ENCODE results near the gene MRS2.
A peak's percentile ranks its signal among the peaks of the same experiment; 100 is the strongest.
"Not testable (repeated sequence)": the region's sequence is repeated elsewhere in the genome, so short reads cannot be mapped to it uniquely, and the experiment has no call there.

The MRS2 gene

GRCh38 chr6:24402697-24403500, at the start of gene MRS2:
TSS of gene MRS2 (plus strand) at chr6:24402936. CDS start at chr6:24403047, 111 bp downstream.
- DNase-seq: peak; percentile 46 to 76

GRCh38 chr6:24353861-24354260, 48.9 kb upstream of the MRS2 start:
- no peak for DNase-seq

GRCh38 chr6:24355393-24355792, 47.3 kb upstream of the MRS2 start:
- no peak for DNase-seq

GRCh38 chr6:24356310-24356973, 46.3 kb upstream of the MRS2 start:
- no peak for DNase-seq

DNA sequence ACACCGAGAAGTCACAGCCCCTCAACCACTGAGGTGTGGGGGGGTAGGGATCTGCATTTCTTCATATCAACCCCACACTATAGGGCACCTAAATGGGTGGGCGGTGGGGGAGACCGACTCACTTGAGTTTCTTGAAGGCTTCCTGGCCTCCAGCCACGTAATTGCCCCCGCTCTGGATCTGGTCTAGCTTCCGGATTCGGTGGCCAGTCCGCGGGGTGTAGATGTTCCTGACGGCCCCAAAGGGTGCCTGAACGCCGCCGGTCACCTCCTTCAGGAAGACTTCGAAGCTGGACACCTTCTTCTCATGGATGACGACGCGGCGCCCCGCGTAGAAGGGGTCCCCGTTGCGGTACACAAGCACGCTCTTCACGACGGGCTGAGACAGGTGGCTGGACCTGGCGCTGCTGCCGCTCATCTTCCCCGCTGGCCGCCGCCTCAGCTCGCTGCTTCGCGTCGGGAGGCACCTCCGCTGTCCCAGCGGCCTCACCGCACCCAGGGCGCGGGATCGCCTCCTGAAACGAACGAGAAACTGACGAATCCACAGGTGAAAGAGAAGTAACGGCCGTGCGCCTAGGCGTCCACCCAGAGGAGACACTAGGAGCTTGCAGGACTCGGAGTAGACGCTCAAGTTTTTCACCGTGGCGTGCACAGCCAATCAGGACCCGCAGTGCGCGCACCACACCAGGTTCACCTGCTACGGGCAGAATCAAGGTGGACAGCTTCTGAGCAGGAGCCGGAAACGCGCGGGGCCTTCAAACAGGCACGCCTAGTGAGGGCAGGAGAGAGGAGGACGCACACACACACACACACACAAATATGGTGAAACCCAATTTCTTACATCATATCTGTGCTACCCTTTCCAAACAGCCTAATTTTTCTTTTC, 45.2 kb upstream of the MRS2 start, which contains the start of gene DCDC2:
TSS of gene DCDC2 (minus strand) at position 724 of the 883 bp plus-strand sequence. CDS start at position 415, 309 bp downstream.
- peak in 1 of 2 donors; percentile 9 for DNase-seq

GRCh38 chr6:24358219-24358821, 44.4 kb upstream of the MRS2 start:
- DNase-seq: no peak

GRCh38 chr6:24359640-24360454, 42.9 kb upstream of the MRS2 start:
- DNase-seq: peak; percentile 38 to 44

GRCh38 chr6:24362363-24362762, 40.4 kb upstream of the MRS2 start:
- not testable (repeated sequence) for DNase-seq

GRCh38 chr6:24365103-24365633, 37.6 kb upstream of the MRS2 start:
- not testable (repeated sequence) for DNase-seq

DNA sequence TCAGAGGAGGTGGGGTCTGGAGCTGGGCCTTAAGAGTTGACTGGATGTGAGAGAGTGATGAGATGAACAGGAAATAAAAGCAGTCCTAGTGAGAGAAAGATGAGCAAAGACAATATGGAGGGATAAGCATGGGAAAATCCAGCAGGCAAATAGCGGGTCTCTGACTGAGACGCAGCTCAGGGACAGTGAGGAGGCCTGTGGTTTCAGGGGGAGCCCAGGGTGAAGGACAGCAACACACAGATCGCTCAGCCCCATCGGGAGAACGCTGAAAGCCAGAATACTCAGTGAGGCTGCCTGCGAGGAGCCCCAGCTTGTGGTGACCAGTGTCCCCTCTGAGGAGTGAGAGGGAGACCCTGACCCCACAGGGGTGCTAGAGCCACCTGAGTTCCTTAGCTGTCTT, 28.1 kb upstream of the MRS2 start:
- DNase-seq: no peak

DNA sequence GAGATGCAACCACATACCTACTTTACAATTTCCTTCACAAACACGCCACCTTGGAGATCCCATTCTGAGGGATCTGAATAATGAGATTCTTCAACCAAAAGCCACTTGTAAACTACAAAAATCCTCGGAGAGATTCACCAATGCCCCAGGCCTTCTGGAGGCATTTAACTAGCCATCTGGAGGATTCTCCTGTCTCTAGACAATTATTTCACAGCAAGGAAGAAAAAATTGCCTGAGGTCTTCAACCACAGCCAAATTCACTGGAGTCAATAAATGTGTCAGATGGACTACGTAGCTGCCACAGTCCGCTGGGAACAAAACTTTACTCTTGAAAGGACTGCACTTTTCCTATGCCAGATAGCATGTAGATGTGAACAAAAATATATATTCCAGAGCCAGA, 25.9 kb upstream of the MRS2 start:
- DNase-seq: no peak

DNA sequence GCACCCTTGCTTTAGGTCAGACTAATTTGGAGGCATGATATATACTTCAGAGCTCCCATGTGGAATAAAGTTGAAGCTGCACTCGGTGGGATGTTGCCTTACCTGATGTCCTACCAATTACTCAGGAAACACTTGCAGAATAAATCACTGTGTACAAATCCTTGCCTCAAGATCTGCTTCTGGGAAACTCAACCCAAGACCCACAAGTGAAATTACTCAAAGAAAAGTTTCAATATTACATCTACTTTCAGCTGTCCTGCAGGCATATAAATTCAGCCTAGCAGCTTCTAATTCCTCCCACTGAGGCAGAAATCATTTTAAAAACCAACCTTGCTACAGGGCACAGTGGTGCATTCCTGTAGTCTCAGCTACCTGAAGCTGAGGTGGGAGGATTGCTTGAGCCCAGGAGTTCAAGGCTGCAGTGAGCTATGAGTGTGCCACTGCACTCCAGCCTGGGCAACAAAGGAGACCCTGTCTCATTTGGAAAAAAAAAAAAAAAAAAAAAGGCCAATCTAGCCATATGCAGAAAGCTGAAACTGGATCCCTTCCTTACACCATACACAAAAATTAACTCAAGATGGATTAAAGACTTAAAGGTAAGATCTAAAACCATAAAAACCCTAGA, 24.2 kb upstream of the MRS2 start:
- no peak for DNase-seq

DNA sequence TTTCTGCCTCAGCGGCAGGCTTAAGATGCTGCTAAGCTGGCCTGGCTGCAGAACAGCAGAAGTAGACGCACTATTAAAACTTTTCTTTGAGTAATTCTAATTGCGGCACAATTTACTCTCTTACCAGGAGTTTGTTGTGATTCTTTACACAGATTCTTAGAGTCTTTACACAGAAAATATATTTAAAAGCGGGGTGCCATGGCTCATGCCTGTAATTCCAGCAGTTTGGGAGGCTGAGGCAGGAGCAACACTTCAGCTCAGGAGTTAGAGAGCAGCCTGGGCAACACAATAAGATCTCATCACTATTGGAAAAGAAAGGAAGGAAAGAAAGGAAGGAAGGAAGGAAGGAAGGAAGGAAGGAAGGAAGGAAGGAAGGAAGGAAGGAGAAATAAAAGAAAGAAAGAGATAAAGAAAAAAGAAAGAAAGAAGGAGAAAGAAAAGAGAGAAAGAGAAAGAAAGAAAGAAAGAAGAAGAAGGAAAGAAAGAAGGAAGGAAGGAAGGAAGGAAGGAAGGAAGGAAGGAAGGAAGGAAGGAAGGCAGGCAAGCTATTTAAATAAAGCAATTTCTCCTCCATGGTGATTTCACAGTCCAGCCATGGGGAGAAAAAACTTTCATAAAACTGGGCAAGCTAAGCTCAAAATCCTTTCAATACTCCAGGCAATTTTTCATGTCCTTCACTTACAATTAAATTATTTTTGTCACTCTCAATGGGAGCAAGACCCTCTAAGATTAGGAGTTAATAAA, 21.1 kb upstream of the MRS2 start:
- no peak for DNase-seq

DNA sequence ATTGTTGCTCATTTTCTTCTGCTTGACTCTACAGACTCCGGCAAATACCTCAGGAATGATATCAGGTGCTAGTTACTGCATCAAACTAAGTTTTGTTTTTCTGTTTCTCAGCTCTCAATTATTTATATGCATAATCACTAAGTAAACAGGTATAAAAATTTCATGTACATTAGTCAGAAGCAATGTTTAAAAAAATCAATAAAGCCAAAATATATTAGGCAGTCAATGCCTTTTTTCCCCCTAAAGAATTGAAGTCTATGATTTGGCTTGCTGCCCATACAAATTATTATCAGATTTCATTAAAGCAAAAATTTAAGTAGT, 20.6 kb upstream of the MRS2 start:
- DNase-seq: no peak

DNA sequence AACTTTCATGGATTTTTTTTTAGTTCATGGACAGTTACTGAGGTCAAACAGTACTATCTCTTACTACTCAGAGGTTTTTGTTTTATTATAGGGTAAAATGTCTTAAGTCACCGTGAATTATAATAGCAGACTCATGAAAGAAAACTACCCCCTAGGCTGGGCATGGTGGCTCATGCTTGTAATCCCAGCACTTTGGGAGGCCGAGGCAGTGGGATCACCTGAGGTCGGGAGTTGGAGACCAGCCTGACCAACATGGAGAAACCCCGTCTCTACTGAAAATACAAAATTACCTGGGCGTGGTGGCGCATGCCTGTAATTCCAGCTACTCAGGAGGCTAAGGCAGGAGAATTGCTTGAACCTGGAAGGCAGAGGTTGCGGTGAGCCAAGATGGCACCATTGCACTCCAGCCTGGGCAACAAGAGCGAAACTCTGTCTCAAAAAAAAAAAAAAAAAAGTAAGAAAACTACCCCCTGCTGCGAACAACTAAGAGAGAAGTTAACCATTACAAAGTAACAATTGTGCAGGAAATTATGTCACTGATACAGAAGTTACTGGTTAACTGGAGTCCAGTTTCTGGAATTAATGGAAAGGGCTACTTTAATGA, 19.7 kb upstream of the MRS2 start:
- DNase-seq: not testable (repeated sequence)

DNA sequence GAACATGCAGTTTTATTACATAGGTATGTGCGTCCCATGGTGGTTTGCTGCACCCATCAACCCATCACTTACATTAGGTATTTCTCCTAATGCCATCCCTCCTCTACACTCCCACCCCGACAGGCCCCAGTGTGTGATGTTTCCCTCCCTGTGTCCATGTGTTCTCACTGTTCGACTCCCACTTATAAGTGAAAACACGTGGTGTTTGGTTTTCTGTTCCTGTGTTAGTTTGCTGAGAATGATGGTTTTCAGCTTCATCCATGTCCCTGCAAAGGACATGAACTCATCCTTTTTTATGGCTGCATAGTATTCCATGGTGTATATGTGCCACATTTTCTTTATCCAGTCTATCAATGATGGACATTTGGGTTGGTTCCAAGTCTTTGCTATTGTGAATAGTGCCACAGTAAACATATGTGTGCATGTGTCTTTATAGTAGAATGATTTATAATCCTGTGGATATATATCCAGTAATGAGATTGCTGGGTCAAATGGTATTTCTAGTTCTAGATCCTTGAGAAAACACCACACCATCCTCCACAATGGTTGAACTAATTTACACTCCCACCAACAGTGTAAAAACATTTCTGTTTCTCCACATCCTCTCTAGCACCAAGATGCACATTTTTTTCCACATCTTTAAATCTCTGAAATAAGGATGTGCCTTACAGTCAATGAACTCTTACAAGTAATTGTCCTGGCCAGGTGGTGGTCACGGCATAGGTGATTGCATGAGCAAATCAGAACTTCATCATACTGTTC, 18.2 kb upstream of the MRS2 start:
- DNase-seq: not testable (repeated sequence)

DNA sequence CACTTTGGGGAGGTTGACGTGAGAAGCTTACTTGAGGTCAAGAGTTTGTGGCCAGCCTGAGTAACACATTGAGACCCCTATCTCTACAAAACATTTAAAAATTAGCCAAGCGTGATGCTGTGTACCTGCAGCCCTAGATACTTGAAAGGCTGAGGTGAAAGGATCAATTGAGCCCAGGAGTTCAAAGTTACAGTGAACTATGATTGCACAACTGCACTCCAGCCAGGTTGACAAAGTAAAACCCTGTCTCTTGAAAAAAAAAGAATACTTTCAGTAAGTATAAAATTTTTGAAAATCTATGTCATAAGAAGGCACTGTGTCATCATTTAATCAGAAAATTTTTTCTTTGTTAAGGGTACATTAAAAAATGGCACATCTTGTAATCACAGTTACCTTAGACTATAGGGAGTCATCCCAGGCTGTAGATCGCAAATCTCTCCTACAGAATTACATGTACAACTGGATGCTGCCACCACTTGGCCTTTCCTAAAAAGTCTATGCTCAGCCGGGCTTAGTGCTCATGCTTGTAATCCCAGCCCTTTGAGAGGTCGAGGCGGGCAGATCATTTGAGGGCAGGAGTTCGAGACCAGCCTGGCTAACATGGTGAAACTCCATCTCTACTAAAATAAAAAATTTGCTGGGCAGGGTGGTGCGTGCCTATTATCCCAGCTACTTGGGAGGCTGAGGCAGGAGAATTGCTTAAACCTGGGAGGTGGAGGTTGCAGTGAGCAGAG, 17.0 kb upstream of the MRS2 start:
- no peak for DNase-seq

GRCh38 chr6:24387818-24388217, 14.9 kb upstream of the MRS2 start:
- DNase-seq: no peak

GRCh38 chr6:24391208-24391607, 11.5 kb upstream of the MRS2 start:
- DNase-seq: no peak
